Tibial nerve (tissue), 4 donors: ENCODE measurements around the gene FARSB.

ENCODE experiments used
- CTCF ChIP-seq, 5 experiments: fragments of 200-600 bp in 3 of 5; fragments of 450-650 bp in 2 of 5; sonication (generic) in 3 of 5; IDR thresholded peaks; one replicate each; pipeline ENCODE4 v1.5.1; 2016 to 2019; ENCODE audit warnings: antibody characterized with exemption in 5 of 5, mild to moderate bottlenecking in 3 of 5, moderate library complexity in 2 of 5
- EP300 ChIP-seq, 2 donors: sonication (generic); formaldehyde crosslinking; IDR thresholded peaks; one replicate each; pipeline ENCODE4 v1.6.1; 2017; ENCODE audit warnings: antibody characterized with exemption in 2 of 2, mild to moderate bottlenecking in 1 of 2
- POLR2A ChIP-seq, 2 donors: fragments of 450-650 bp; IDR thresholded peaks; one replicate each; pipeline ENCODE4 v1.6.1; 2017; ENCODE audit warnings: antibody characterized with exemption in 2 of 2, mild to moderate bottlenecking in 2 of 2, moderate library complexity in 2 of 2

- no peak for TF ChIP-seq CTCF (IDR thresholded peaks at IDR 0.05)
- TF ChIP-seq EP300 (IDR thresholded peaks at IDR 0.05): no peak
- TF ChIP-seq POLR2A (IDR thresholded peaks at IDR 0.05): no peak
Observed at GRCh38 chr2:222606306-222606705, 49.6 kb downstream of the FARSB start.
